Measurements from ENCODE around the gene OLIG1.

The OLIG1 gene, protein sequence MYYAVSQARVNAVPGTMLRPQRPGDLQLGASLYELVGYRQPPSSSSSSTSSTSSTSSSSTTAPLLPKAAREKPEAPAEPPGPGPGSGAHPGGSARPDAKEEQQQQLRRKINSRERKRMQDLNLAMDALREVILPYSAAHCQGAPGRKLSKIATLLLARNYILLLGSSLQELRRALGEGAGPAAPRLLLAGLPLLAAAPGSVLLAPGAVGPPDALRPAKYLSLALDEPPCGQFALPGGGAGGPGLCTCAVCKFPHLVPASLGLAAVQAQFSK

DNA sequence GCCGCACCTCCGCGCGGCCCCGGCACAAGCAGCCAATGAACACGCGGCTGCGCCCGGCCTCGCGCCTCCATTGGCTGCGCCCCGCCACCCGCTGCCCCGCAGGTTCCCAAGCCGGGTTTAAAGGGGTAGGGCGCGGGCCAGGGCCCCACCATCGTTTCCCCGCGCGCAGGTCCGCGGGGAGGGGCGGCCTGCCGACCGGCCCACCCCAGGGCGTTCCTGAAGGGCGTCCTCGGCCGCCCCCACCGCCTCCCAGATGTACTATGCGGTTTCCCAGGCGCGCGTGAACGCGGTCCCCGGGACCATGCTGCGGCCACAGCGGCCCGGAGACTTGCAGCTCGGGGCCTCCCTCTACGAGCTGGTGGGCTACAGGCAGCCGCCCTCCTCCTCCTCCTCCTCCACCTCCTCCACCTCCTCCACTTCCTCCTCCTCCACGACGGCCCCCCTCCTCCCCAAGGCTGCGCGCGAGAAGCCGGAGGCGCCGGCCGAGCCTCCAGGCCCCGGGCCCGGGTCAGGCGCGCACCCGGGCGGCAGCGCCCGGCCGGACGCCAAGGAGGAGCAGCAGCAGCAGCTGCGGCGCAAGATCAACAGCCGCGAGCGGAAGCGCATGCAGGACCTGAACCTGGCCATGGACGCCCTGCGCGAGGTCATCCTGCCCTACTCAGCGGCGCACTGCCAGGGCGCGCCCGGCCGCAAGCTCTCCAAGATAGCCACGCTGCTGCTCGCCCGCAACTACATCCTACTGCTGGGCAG, at the start of gene OLIG1:
Gene OLIG1, plus strand, starts transcription at position 148 of the 750 bp plus-strand sequence. Its CDS starts 106 bp downstream, at position 254.
- in situ Hi-C loops (cut with MboI; ENCODE audit: low pct_unique_long_range_greater_than_20kb, low sequenced_read_pairs), result no loop called here
- peak; percentile 86 for DNase-seq

DNA sequence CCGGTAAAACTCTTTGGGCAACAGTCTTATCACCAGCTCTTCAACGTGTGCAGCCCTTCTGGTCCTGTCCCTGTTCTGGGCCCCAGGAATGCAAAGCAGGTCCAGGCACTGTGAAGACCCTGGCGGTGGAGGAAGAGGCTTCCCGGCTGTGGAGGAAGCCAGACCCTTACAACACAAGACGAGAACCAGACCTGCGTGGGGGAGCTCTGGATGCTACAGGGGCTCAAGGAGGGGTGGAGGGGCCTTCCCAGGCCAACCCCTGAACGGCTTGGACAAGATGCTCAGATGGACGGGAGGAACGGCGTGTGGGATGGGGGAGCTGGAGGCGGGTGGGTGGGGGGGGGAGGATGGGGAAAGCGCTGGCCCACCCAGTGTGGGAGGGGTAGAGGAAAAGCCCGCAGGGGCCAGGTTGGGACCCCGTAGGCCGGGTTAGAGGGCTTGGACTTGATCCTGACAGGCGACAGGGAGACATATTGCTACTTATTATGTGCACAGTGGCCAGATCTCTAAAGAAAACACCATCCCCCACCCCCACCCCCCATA, 49.3 kb upstream of the OLIG1 start:
- DNase-seq, result no peak
- in situ Hi-C loops (cut with MboI; ENCODE audit: low pct_unique_long_range_greater_than_20kb, low sequenced_read_pairs), result no loop called here

DNA sequence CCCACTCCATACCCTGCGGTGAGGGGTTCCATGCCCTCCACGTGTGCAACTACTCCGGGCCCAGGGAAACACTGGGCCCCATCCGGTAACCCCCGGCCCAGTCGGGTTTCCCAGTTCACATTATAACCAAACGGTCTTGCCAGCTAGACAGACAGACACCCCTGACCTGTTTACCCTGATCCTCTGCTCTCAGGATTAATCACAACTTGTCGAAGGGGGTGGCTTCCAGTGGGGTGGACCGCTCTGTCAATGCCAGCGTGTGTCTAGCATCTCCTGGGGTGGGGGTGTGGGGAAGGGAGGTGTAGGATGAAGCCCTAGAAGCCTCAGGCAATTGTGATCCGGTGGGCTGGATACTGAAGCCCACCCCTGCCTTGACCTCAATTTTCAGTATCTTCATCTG, 48.8 kb upstream of the OLIG1 start:
- in situ Hi-C loops (cut with MboI; ENCODE audit: low pct_unique_long_range_greater_than_20kb, low sequenced_read_pairs), result no loop called here
- DNase-seq, result no peak

DNA sequence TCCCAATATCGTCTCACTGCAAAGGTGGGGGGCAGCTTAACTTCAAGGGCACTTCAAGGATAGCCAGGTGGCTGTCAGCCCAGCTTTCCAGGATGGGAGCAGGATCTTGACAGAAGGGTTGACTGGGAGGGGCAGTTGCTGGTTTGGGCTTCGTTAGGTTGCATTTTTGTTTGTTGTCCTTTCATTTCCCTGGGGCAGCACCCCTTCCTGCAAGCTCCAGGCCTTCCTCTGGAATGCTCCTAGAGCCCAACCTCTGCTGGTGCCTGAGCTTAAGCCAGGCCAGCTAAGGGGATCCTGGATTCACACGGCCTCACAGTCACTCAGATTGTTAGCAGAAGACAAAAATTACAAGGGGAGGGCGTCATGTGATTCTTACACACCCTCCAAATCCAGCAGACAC, 48.3 kb upstream of the OLIG1 start:
- in situ Hi-C loops (cut with MboI; ENCODE audit: low pct_unique_long_range_greater_than_20kb, low sequenced_read_pairs), result no loop called here
- DNase-seq, result no peak

DNA sequence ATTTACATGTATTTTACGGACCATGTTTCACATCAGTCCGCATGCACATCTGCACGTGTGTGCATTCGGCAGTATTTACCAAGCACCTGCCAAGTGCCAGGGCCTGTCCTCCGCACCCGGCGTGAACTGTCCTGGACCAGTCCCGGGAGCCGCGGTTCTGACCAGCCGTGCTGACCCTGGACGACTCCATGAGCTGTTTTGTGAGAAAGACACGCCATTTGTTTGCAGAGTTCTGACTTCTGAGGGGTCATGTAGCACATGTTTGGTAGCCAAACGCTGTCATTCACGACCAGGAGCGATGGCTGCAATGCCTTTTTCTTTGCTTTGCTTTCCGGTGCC, 47.5 kb upstream of the OLIG1 start:
- no peak for DNase-seq
- in situ Hi-C loops (cut with MboI; ENCODE audit: low pct_unique_long_range_greater_than_20kb, low sequenced_read_pairs), result no loop called here

DNA sequence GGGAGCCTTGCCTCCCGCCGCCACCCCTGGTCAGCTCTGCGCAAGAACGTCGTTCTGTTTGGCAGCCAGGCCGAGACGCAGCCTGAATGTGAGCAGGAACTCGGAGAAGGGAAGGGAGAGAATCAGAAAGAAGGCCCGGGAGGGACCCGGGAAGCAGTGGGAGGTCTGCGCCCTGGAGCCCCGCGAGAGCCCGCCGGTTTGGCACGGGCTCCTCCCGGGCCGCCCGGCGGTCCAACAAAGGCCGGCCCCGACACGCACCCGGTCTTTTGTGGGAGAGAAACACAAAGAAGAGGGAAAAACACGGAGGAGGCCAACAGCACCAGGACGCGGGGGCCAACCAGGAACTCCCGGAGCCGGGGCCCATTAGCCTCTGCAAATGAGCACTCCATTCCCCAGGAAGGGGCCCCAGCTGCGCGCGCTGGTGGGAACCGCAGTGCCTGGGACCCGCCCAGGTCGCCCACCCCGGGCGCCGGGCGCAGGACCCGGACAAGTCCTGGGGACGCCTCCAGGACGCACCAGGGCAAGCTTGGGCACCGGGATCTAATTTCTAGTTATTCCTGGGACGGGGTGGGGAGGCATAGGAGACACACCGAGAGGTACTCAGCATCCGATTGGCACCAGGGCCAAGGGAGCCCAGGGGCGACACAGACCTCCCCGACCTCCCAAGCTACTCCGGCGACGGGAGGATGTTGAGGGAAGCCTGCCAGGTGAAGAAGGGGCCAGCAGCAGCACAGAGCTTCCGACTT, 46.9 kb upstream of the OLIG1 start:
- DNase-seq, result no peak

DNA sequence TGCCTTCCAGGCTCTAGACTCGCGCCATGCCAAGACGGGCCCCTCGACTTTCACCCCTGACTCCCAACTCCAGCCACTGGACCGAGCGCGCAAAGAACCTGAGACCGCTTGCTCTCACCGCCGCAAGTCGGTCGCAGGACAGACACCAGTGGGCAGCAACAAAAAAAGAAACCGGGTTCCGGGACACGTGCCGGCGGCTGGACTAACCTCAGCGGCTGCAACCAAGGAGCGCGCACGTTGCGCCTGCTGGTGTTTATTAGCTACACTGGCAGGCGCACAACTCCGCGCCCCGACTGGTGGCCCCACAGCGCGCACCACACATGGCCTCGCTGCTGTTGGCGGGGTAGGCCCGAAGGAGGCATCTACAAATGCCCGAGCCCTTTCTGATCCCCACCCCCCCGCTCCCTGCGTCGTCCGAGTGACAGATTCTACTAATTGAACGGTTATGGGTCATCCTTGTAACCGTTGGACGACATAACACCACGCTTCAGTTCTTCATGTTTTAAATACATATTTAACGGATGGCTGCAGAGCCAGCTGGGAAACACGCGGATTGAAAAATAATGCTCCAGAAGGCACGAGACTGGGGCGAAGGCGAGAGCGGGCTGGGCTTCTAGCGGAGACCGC, 46.3 kb upstream of the OLIG1 start:
- DNase-seq, result no peak
- in situ Hi-C loops (cut with MboI; ENCODE audit: low pct_unique_long_range_greater_than_20kb, low sequenced_read_pairs), result no loop called here

More for the DNA sequence above, 46.9 kb upstream of the OLIG1 start:
- in situ Hi-C loops (cut with MboI; ENCODE audit: low pct_unique_long_range_greater_than_20kb, low sequenced_read_pairs), result no loop called here

DNA sequence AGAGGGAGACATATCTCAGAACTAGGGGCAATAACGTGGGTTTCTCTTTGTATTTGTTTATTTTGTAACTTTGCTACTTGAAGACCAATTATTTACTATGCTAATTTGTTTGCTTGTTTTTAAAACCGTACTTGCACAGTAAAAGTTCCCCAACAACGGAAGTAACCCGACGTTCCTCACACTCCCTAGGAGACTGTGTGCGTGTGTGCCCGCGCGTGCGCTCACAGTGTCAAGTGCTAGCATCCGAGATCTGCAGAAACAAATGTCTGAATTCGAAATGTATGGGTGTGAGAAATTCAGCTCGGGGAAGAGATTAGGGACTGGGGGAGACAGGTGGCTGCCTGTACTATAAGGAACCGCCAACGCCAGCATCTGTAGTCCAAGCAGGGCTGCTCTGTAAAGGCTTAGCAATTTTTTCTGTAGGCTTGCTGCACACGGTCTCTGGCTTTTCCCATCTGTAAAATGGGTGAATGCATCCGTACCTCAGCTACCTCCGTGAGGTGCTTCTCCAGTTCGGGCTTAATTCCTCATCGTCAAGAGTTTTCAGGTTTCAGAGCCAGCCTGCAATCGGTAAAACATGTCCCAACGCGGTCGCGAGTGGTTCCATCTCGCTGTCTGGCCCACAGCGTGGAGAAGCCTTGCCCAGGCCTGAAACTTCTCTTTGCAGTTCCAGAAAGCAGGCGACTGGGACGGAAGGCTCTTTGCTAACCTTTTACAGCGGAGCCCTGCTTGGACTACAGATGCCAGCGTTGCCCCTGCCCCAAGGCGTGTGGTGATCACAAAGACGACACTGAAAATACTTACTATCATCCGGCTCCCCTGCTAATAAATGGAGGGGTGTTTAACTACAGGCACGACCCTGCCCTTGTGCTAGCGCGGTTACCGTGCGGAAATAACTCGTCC, 45.5 kb upstream of the OLIG1 start:
- in situ Hi-C loops (cut with MboI; ENCODE audit: low pct_unique_long_range_greater_than_20kb, low sequenced_read_pairs), result no loop called here
- DNase-seq, result no peak

DNA sequence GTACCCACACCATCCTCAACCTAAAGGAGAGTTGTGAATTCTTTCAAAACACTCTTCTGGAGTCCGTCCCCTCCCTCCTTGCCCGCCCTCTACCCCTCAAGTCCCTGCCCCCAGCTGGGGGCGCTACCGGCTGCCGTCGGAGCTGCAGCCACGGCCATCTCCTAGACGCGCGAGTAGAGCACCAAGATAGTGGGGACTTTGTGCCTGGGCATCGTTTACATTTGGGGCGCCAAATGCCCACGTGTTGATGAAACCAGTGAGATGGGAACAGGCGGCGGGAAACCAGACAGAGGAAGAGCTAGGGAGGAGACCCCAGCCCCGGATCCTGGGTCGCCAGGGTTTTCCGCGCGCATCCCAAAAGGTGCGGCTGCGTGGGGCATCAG, 44.8 kb upstream of the OLIG1 start:
- in situ Hi-C loops (cut with MboI; ENCODE audit: low pct_unique_long_range_greater_than_20kb, low sequenced_read_pairs), result no loop called here
- no peak for DNase-seq

DNA sequence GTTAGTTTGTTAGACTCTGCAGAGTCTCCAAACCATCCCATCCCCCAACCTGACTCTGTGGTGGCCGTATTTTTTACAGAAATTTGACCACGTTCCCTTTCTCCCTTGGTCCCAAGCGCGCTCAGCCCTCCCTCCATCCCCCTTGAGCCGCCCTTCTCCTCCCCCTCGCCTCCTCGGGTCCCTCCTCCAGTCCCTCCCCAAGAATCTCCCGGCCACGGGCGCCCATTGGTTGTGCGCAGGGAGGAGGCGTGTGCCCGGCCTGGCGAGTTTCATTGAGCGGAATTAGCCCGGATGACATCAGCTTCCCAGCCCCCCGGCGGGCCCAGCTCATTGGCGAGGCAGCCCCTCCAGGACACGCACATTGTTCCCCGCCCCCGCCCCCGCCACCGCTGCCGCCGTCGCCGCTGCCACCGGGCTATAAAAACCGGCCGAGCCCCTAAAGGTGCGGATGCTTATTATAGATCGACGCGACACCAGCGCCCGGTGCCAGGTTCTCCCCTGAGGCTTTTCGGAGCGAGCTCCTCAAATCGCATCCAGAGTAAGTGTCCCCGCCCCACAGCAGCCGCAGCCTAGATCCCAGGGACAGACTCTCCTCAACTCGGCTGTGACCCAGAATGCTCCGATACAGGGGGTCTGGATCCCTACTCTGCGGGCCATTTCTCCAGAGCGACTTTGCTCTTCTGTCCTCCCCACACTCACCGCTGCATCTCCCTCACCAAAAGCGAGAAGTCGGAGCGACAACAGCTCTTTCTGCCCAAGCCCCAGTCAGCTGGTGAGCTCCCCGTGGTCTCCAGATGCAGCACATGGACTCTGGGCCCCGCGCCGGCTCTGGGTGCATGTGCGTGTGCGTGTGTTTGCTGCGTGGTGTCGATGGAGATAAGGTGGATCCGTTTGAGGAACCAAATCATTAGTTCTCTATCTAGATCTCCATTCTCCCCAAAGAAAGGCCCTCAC, 44.2 kb upstream of the OLIG1 start, which contains the start of gene OLIG2:
Gene OLIG2, plus strand, starts transcription at position 447 of the 954 bp plus-strand sequence. CDS start 928 bp downstream, outside the sequence.
- in situ Hi-C loops (cut with MboI; ENCODE audit: low pct_unique_long_range_greater_than_20kb, low sequenced_read_pairs), result no loop called here

DNA sequence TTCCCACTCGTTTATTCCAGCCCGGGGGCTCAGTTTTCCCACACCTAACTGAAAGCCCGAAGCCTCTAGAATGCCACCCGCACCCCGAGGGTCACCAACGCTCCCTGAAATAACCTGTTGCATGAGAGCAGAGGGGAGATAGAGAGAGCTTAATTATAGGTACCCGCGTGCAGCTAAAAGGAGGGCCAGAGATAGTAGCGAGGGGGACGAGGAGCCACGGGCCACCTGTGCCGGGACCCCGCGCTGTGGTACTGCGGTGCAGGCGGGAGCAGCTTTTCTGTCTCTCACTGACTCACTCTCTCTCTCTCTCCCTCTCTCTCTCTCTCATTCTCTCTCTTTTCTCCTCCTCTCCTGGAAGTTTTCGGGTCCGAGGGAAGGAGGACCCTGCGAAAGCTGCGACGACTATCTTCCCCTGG, 43.5 kb upstream of the OLIG1 start:
- in situ Hi-C loops (cut with MboI; ENCODE audit: low pct_unique_long_range_greater_than_20kb, low sequenced_read_pairs), result no loop called here

More for the DNA sequence above, 44.2 kb upstream of the OLIG1 start, which contains the start of gene OLIG2:
- peak; percentile 95 for DNase-seq

DNA sequence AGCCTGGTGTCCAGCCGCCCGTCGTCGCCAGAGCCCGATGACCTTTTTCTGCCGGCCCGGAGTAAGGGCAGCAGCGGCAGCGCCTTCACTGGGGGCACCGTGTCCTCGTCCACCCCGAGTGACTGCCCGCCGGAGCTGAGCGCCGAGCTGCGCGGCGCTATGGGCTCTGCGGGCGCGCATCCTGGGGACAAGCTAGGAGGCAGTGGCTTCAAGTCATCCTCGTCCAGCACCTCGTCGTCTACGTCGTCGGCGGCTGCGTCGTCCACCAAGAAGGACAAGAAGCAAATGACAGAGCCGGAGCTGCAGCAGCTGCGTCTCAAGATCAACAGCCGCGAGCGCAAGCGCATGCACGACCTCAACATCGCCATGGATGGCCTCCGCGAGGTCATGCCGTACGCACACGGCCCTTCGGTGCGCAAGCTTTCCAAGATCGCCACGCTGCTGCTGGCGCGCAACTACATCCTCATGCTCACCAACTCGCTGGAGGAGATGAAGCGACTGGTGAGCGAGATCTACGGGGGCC, 43.0 kb upstream of the OLIG1 start:
- in situ Hi-C loops (cut with MboI; ENCODE audit: low pct_unique_long_range_greater_than_20kb, low sequenced_read_pairs), result no loop called here
- DNase-seq, result no peak

More for the DNA sequence above, 43.5 kb upstream of the OLIG1 start:
- no peak for DNase-seq

DNA sequence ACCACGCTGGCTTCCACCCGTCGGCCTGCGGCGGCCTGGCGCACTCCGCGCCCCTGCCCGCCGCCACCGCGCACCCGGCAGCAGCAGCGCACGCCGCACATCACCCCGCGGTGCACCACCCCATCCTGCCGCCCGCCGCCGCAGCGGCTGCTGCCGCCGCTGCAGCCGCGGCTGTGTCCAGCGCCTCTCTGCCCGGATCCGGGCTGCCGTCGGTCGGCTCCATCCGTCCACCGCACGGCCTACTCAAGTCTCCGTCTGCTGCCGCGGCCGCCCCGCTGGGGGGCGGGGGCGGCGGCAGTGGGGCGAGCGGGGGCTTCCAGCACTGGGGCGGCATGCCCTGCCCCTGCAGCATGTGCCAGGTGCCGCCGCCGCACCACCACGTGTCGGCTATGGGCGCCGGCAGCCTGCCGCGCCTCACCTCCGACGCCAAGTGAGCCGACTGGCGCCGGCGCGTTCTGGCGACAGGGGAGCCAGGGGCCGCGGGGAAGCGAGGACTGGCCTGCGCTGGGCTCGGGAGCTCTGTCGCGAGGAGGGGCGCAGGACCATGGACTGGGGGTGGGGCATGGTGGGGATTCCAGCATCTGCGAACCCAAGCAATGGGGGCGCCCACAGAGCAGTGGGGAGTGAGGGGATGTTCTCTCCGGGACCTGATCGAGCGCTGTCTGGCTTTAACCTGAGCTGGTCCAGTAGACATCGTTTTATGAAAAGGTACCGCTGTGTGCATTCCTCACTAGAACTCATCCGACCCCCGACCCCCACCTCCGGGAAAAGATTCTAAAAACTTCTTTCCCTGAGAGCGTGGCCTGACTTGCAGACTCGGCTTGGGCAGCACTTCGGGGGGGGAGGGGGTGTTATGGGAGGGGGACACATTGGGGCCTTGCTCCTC, 42.3 kb upstream of the OLIG1 start:
- DNase-seq, result no peak
- in situ Hi-C loops (cut with MboI; ENCODE audit: low pct_unique_long_range_greater_than_20kb, low sequenced_read_pairs), result no loop called here

DNA sequence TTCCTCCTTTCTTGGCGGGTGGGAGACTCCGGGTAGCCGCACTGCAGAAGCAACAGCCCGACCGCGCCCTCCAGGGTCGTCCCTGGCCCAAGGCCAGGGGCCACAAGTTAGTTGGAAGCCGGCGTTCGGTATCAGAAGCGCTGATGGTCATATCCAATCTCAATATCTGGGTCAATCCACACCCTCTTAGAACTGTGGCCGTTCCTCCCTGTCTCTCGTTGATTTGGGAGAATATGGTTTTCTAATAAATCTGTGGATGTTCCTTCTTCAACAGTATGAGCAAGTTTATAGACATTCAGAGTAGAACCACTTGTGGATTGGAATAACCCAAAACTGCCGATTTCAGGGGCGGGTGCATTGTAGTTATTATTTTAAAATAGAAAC, 41.7 kb upstream of the OLIG1 start:
- no peak for DNase-seq
- in situ Hi-C loops (cut with MboI; ENCODE audit: low pct_unique_long_range_greater_than_20kb, low sequenced_read_pairs), result no loop called here

DNA sequence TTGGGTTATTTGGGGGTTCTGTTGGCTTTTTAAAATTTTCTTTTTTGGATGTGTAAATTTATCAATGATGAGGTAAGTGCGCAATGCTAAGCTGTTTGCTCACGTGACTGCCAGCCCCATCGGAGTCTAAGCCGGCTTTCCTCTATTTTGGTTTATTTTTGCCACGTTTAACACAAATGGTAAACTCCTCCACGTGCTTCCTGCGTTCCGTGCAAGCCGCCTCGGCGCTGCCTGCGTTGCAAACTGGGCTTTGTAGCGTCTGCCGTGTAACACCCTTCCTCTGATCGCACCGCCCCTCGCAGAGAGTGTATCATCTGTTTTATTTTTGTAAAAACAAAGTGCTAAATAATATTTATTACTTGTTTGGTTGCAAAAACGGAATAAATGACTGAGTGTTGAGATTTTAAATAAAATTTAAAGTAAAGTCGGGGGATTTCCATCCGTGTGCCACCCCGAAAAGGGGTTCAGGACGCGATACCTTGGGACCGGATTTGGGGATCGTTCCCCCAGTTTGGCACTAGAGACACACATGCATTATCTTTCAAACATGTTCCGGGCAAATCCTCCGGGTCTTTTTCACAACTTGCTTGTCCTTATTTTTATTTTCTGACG, 41.1 kb upstream of the OLIG1 start:
- no peak for DNase-seq
- in situ Hi-C loops (cut with MboI; ENCODE audit: low pct_unique_long_range_greater_than_20kb, low sequenced_read_pairs), result no loop called here

DNA sequence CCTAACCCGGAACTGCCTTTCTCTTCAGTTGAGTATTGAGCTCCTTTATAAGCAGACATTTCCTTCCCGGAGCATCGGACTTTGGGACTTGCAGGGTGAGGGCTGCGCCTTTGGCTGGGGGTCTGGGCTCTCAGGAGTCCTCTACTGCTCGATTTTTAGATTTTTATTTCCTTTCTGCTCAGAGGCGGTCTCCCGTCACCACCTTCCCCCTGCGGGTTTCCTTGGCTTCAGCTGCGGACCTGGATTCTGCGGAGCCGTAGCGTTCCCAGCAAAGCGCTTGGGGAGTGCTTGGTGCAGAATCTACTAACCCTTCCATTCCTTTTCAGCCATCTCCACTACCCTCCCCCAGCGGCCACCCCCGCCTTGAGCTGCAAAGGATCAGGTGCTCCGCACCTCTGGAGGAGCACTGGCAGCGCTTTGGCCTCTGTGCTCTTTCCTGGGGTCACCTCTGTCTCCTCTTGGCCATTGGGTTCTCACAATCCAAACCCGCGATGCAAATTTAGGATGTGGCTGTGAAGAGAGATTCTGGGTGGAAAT, 40.5 kb upstream of the OLIG1 start:
- in situ Hi-C loops (cut with MboI; ENCODE audit: low pct_unique_long_range_greater_than_20kb, low sequenced_read_pairs), result no loop called here
- DNase-seq, result no peak

Measured in KBM-7 (cell line).